ENCODE results near the gene TMEM121.
"Not testable (repeated sequence)": the region's sequence is repeated elsewhere in the genome, so short reads cannot be mapped to it uniquely, and the experiment has no call there.

TMEM121 gene

GRCh38 chr14:105547741-105548169 lies 21.4 kb downstream of the TMEM121 start:
- DNase-seq = no peak

- no peak for DNase-seq
These were observed 23.1 kb downstream of the TMEM121 start for GRCh38 chr14:105549481-105549880.

- no peak for DNase-seq
These were observed 27.6 kb downstream of the TMEM121 start for GRCh38 chr14:105554022-105554421.

- no peak for DNase-seq
These were observed 28.1 kb downstream of the TMEM121 start for GRCh38 chr14:105554523-105554922.

GRCh38 chr14:105557671-105558070 lies 31.3 kb downstream of the TMEM121 start:
- not testable (repeated sequence) for DNase-seq

- not testable (repeated sequence) for DNase-seq
These were observed 32.2 kb downstream of the TMEM121 start for GRCh38 chr14:105558449-105559154.

GRCh38 chr14:105559384-105560047 lies 33.1 kb downstream of the TMEM121 start:
- not testable (repeated sequence) for DNase-seq

GRCh38 chr14:105560048-105560669 lies 33.8 kb downstream of the TMEM121 start:
- not testable (repeated sequence) for DNase-seq

GRCh38 chr14:105561345-105561744 lies 35.0 kb downstream of the TMEM121 start:
- DNase-seq = not testable (repeated sequence)

- no peak for DNase-seq
These were observed 36.4 kb downstream of the TMEM121 start for GRCh38 chr14:105562713-105563346.

GRCh38 chr14:105563347-105563737 lies 37.0 kb downstream of the TMEM121 start:
- no peak for DNase-seq

GRCh38 chr14:105564536-105564935 lies 38.2 kb downstream of the TMEM121 start:
- DNase-seq = not testable (repeated sequence)

- not testable (repeated sequence) for DNase-seq
These were observed 39.0 kb downstream of the TMEM121 start for GRCh38 chr14:105565185-105565919.

GRCh38 chr14:105566248-105567163 lies 40.1 kb downstream of the TMEM121 start:
- not testable (repeated sequence) for DNase-seq

GRCh38 chr14:105567164-105568103 lies 41.1 kb downstream of the TMEM121 start:
- not testable (repeated sequence) for DNase-seq

- not testable (repeated sequence) for DNase-seq
These were observed 41.9 kb downstream of the TMEM121 start for GRCh38 chr14:105568140-105568843.

GRCh38 chr14:105568859-105569766 lies 42.7 kb downstream of the TMEM121 start:
- no peak for DNase-seq

GRCh38 chr14:105570482-105570881 lies 44.1 kb downstream of the TMEM121 start:
- DNase-seq = no peak

Data from NCI-H774 (cell line).